Stimulated activated effector memory CD8-positive, alpha-beta T cell treated with anti-CD3 and anti-CD28 coated beads, Interleukin-12 subunit alpha, Interleukin-12 subunit beta, amount 100 ng/mL, for 72 hours (primary cell): Measurements from ENCODE around the gene DLG2.
"Not testable (repeated sequence)": the region's sequence is repeated elsewhere in the genome, so short reads cannot be mapped to it uniquely, and the experiment has no call there.

ENCODE experiments used
- ATAC-seq: fragments of 150-1000 bp; cut with Tn5 transposase; 2 replicates; pipeline ENCODE4 v1.10.0; 2021
- DNase-seq, 2 donors: peaks; one replicate each; pipeline ENCODE4 v3.0.0; 2021 to 2022; ENCODE audit warnings: low spot score in 2 of 2
- H3K27ac Mint-ChIP-seq: one replicate; pipeline ENCODE4 v1.8.0; 2022; ENCODE audit warnings: mild to moderate bottlenecking, mixed read lengths
- H3K36me3 Mint-ChIP-seq: one replicate; pipeline ENCODE4 v1.8.0; 2022; ENCODE audit warnings: mild to moderate bottlenecking, mixed read lengths
- H3K4me1 Mint-ChIP-seq: one replicate; pipeline ENCODE4 v1.8.0; 2022; ENCODE audit warnings: mixed read lengths
- H3K4me3 Mint-ChIP-seq: one replicate; pipeline ENCODE4 v1.8.0; 2022; ENCODE audit warnings: mild to moderate bottlenecking, mixed read lengths
- H3K9me3 Mint-ChIP-seq: one replicate; pipeline ENCODE4 v1.8.0; 2022; ENCODE audit warnings: mixed read lengths

The DLG2 gene

DNA sequence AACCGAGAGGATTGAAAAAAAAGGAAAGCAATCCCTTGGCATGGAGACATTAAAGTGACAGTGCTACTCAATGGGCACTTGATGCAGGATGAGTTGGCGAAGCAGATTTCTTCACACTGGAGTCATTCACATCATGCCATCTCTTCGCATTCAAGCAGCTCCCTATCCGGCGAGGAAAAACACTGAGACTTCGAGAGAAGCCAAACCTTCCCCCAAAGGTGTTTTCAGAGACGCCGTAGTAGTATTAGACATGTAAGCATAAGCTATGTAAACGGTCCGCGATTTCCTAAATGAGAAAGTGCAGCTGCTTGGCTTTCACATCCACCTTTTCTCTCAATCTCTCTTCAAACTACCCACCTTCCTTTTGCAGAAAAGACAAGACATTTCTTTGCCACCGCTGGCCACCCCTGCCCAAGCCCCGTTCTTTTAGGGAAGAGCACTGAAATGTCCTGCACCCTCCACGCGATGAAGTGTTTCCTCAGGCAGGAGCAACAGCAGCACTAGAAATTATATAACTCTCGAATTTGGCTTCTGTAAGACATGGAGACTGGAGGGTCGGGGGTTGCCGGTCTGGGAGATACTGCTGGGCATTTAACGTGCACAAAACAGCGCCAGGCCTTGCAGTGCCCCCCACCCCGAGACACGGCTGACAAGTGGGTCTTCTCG is at the start of gene DLG2:
TSS of gene DLG2 (minus strand) at position 13 of the 666 bp plus-strand sequence.
- H3K27ac Mint-ChIP-seq: peak within 1 kb of the TSS; percentile 94
- ATAC-seq (peak; percentile 0), DNase-seq (peak in 1 of 2 donors; percentile 58)
- no peaks in the 10 kb centered on the region for H3K9me3 Mint-ChIP-seq
- peaks cover 21% of the 10 kb centered on the region for H3K36me3 Mint-ChIP-seq
- H3K4me3 Mint-ChIP-seq: peak within 1 kb of the TSS; percentile 99
- peaks cover 35% of the 10 kb centered on the region for H3K4me1 Mint-ChIP-seq

DNA sequence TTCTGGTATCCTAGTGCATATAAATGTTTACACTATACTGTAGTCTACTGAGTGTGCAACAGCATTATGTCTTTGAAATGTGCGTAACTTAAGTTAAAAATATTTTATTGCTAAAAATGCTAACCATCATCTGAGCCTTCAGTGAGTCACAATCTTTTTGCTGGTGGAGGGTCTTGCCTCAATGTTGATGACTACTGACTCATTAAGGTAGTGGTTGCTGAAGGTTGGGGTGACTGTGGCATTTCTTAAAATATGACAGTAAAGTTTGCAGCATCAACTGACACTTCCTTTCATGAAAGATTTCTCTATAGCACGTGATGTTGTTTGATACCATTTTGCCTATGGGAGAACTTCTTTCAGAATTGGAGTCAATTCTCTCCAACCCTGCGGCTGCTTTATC is 46.2 kb upstream of the DLG2 start:
- H3K9me3 Mint-ChIP-seq: no peaks in the 10 kb centered on the region
- H3K36me3 Mint-ChIP-seq: no peaks in the 10 kb centered on the region
- H3K4me3 Mint-ChIP-seq: no peak overlapping the region
- no peak overlapping the region for H3K27ac Mint-ChIP-seq
- DNase-seq (no peak), ATAC-seq (peak; percentile 93)
- H3K4me1 Mint-ChIP-seq: peaks cover 5% of the 10 kb centered on the region

DNA sequence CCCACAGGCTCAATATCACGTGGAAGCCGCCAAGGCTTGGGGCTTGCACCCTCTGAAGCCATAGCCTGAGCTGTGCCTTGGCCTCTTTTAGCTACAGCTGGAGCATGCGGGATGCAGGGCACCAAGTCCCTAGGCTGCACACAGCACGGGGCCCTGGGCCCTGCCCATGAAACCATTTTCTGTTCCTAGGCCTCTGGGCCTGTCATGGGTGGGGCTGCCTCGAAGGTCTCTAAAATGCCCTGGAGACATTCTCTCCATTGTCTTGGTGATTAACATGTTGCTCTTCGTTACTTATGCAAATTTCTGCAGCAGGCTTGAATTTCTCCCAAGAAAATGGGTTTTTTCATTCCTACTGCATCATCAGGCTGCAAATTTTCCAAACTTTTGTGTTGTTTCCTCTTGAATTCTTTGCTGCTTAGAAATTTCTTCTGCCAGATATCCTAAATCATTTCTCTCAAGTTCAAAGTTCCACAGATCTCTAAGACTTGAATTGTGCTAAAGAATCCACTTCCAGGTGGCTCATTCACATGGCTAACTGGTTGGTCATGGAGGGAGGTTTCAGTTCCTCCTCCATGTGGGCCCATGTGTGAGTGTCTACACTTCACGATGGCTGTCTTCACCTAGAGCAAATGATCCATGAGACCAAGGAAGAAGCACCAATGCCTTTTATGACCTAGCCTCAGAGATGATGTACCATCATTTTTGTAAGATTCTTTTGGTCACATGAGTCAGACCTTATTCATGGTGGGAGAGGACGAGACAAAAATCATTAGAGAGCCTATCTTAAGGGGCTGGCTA is 45.2 kb upstream of the DLG2 start:
- DNase-seq (no peak), ATAC-seq (peak; percentile 45)
- Mint-ChIP-seq H3K36me3 (no peaks in the 10 kb centered on the region), H3K4me1 (peaks cover 5% of the 10 kb centered on the region), H3K4me3 (no peak overlapping the region), H3K27ac (no peak overlapping the region), H3K9me3 (no peaks in the 10 kb centered on the region)

DNA sequence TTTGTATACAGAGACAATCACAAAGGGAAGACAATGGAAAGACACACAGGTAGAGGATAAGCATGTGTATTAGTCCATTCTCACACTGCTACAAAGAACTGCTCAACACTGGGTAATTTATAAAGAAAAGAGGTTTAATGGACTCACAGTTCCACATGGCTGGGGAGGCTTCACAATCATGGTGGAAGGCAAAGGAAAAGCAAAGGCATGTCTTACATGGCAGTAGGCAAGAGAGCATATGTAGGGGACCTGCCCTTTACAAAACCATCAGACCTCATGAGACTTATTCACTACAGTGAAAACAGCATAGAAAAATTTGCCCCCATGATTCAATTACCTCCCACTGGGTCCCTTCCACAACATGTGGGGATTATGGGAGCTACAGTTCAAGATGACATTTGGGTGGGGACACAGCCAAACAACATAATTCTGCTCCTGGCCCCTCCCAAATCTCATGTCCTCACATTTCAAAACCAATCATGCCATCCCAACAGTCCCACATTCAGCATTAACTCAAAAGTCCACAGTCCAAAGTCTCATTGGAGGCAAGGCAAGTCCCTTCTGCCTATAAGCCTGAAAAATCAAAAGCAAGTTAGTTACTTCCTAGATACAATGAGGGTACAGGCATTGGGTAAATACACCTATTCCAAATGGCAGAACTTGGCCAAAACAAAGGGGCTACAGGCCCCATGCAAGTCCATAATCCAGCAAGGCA is 44.0 kb upstream of the DLG2 start:
- DNase-seq, H3K36me3 Mint-ChIP-seq, H3K4me1 Mint-ChIP-seq: not testable (repeated sequence)

DNA sequence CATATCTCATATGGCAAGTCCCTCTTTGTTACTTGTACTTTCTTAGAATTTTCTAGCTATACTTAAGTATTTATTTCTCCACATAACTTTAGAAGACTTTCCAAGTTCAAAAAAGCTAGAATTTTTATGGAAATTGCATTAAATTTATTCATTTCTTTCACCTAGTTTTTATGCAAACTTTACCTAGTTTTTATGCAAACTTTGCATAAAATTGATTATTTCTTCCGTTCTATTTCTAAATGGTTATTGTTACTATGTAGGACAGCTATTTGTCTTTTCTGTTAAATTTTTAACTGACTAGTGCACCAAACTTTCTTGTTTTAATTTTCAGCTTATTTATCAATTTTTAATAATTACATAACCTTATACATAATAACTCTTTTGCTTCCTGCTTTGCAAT is 41.0 kb upstream of the DLG2 start:
- no peaks in the 10 kb centered on the region for H3K9me3 Mint-ChIP-seq
- DNase-seq: no peak
- H3K27ac Mint-ChIP-seq: no peak overlapping the region
- H3K4me1 Mint-ChIP-seq: peaks cover 9% of the 10 kb centered on the region
- ATAC-seq: no peak
- H3K36me3 Mint-ChIP-seq: peaks cover 24% of the 10 kb centered on the region
- H3K4me3 Mint-ChIP-seq: no peak overlapping the region

More for the DNA sequence above, 44.0 kb upstream of the DLG2 start:
- H3K9me3 Mint-ChIP-seq, H3K27ac Mint-ChIP-seq, ATAC-seq, H3K4me3 Mint-ChIP-seq: not testable (repeated sequence)

DNA sequence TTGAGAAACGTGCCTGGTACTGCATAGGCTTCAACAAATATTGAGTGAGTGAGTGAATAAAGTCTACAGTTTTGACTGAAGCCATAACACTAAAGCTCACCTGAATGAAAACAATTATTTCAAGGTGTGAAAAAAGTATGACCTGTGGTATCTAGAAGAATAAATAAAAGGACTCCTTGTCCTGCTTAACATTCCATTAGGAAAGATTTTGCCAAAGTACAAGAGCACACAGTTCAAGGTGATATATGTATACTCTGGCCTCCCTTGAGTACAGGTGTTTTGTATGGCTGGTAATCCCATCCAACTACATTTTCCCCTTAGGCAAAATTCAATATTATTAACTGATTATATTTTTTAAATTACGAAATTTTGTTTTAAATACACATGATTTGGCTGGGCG is 39.5 kb upstream of the DLG2 start:
- H3K9me3 Mint-ChIP-seq: no peaks in the 10 kb centered on the region
- no peak for ATAC-seq
- no peak overlapping the region for H3K27ac Mint-ChIP-seq

DNA sequence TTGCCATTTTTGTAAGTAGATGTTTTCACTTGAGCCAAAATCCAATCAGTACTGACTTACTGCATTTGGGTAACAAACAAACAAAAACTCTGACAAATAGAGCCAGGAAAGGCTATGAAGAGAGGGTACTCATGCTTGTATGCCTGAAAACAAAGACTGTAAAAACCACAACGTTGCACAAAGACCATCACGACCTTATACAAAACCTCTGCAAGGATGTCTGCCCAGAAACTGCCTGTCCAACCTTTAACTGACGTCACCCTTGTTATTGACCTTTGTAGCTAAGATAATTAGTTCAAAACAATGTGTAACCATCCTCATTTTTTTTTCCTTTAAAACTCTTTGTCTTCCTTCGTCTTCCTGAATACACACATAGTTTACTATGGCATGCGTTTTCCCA is 38.6 kb upstream of the DLG2 start:
- ATAC-seq (no peak), DNase-seq (no peak)
- Mint-ChIP-seq H3K4me1 (peaks cover 22% of the 10 kb centered on the region), H3K4me3 (peak overlapping the region; percentile 100), H3K9me3 (no peaks in the 10 kb centered on the region), H3K36me3 (peaks cover 49% of the 10 kb centered on the region), H3K27ac (peak overlapping the region; percentile 99)

More for the DNA sequence above, 39.5 kb upstream of the DLG2 start:
- no peak overlapping the region for H3K4me3 Mint-ChIP-seq
- peaks cover 39% of the 10 kb centered on the region for H3K36me3 Mint-ChIP-seq
- H3K4me1 Mint-ChIP-seq: peaks cover 13% of the 10 kb centered on the region
- DNase-seq: no peak

DNA sequence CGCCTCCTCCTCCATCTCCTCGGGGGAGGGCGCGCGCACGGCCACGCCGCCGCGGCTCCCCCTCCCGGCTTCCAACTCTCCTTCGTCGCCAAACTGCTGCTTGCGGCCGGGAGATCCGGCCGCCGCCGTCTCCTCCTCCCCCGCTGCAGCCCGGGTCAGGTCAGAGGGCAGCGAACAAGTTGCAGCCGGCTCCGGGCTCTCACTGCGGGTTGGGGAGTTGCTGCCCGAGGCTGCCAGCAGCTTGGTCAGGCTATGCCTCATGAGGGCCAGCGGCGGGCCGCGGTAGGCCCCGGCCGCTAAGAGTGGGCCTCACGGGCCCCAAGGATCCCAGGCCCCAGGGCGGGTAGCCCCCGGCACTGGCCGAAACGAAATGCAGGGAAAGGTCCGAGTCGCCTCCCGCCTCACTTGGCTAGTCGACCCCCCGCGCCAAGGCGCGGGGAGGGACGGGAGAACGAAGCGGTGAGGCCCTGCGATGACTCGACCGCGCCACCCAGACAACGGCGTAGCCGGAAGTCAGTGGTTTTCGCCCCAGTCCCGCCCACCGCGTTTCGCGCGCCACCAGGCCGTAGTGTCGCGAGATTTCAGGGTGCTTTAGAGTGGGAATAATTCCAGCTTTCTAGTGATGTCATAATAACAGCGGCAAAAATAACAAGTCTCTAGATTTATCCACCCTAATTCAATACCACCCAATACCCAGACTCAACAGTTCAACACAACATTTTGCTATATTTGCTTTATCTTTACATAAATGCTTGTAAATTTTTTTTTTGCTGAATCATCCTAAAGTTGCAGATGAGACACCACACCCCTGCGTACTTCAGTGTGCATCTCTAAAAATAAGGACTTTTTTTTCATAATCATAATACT is 37.7 kb upstream of the DLG2 start, which contains the start of gene CREBZF:
TSS of gene CREBZF (minus strand) at position 515 of the 867 bp plus-strand sequence. CDS start at position 261, 254 bp downstream.
- H3K27ac Mint-ChIP-seq: peak within 1 kb of the TSS; percentile 99
- no peaks in the 10 kb centered on the region for H3K9me3 Mint-ChIP-seq
- peak; percentile 92 for ATAC-seq
- H3K4me3 Mint-ChIP-seq: peak within 1 kb of the TSS; percentile 100
- H3K36me3 Mint-ChIP-seq: peaks cover 57% of the 10 kb centered on the region
- DNase-seq: peak; percentile 96 to 98
- peaks cover 28% of the 10 kb centered on the region for H3K4me1 Mint-ChIP-seq

DNA sequence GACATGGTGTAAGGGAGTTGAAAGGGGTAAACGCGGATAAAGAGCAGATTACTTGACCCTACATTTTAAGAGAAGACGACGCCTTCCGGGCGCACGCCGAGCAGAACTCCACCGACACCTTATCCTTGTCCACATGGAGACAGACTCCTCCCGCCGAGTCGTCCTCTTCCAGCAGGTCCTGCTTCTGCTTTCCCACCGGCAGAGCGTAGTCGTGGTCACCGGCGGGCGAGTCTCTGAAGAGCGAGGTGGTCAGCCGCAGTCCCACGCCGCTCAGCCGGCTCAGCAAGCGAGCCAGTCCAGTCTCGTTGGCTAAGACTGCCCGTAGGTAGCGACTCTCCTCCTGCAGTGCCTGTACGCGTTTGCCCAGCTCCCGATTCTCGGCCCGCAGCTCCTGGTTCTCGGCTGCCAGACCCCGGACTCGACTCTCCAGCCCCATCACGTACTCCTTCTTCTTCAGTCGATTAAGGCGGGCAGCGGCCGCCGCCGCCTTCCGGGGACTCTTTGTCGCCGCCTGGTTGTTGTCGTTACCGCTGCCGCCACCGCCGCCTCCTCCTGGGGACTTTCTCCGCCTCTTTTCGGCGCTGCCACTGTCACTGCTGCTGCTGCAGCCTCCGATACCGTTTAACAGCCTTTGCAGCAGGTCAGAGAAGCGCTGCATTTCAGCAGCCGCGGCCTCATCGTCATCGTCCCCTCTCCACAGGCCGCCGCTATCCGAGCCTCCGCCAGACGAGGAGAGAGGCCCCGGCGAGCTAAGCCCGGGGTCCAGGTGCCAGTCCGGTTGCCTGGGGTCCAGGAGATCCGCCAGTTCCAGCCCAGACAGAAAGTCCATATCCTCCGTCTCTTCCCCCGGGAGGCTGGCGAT is 36.8 kb upstream of the DLG2 start:
- Mint-ChIP-seq H3K36me3 (peaks cover 66% of the 10 kb centered on the region), H3K4me1 (peaks cover 34% of the 10 kb centered on the region), H3K27ac (peak overlapping the region; percentile 99), H3K4me3 (peak overlapping the region; percentile 100), H3K9me3 (no peaks in the 10 kb centered on the region)
- peak; percentile 76 to 91 for DNase-seq
- ATAC-seq: peak; percentile 84

DNA sequence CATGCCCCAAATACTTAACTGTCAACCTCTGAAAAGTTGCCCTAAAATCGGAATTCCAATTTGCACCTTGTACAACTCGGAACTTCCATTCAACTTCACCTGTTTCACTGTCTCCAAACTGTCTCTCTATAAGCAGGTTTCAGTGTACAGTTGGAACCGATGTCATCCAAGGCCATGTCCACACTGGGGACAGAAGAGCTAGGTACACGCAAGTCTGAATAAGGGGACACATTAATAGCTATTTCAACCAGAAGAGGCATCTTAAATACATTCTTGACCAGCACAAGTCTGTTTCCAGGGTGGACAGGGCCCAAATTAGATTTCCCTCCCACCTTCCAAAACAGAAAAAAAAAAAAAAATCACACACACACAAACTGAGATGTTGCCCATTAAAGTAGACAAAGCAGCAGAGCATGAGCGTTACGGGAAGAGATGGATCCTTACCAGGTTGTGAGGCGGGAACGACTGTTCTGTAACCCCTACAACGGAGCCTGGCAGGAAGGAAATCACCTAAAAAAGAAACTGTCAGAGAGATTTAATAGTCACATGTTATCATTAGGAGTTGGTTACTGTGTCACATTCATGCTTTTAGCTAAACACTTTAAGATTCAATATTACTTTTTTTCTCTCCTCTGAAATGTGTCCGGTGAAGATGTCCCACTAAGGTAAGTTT is 36.1 kb upstream of the DLG2 start:
- H3K9me3 Mint-ChIP-seq: no peaks in the 10 kb centered on the region
- DNase-seq: no peak
- H3K4me1 Mint-ChIP-seq: peaks cover 34% of the 10 kb centered on the region
- no peak for ATAC-seq
- H3K4me3 Mint-ChIP-seq: peak overlapping the region; percentile 100
- H3K27ac Mint-ChIP-seq: peak overlapping the region; percentile 99
- H3K36me3 Mint-ChIP-seq: peaks cover 74% of the 10 kb centered on the region

DNA sequence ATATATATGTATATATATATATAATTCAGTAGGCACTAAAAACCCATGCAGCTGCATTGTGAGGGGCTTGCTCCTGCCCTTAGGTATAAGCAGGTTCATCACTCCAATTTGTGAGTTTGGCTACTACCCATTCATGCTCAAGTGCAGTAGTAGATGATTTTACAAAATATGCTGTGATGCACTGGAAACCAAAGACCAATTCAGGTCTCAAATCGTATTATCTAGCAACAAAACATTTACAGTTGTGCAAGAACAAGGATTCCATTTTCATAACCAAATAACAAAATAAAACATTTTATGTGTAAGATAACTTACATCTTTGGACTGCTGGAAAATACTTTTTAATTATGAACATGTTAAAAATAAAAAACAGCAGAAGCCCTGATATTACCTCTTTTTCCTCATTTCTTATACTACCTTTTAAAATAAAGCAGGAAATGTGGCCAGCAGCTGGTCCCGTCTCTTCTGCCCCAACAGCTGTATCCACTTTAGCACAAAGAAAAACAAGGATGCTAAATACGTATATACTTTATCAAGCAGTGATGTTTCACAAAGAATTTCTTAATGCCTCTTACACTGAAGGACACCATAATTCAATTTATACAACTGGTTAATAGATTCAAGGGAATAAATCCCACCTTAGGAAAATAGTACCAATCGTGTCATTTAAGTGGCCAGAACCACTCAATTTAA is 35.0 kb upstream of the DLG2 start:
- Mint-ChIP-seq H3K9me3 (no peaks in the 10 kb centered on the region), H3K27ac (no peak overlapping the region), H3K4me1 (peaks cover 34% of the 10 kb centered on the region), H3K4me3 (peak overlapping the region; percentile 100), H3K36me3 (peaks cover 85% of the 10 kb centered on the region)
- no peak for ATAC-seq
- no peak for DNase-seq

DNA sequence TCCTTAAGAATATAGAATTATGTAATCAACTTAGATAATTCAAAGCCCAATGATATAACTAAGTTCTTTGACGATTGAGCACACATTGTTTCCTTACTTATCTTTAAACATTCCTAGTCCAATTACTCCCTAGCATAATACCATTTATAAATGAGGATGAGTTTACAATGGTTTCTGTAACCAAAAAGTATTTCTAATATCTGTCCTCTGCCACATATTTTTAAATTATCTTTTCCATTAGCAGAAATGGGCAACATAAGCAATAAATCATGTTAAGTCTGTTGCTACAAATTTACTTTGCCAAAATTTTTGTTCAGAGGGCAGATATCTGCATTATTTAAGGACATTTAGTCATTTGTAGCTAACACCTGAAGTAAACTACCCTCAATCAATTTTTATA is 31.0 kb upstream of the DLG2 start:
- Mint-ChIP-seq H3K4me3 (no peak overlapping the region), H3K36me3 (peaks cover 100% of the 10 kb centered on the region), H3K27ac (no peak overlapping the region), H3K9me3 (no peaks in the 10 kb centered on the region), H3K4me1 (peaks cover 33% of the 10 kb centered on the region)
- DNase-seq (no peak), ATAC-seq (no peak)

DNA sequence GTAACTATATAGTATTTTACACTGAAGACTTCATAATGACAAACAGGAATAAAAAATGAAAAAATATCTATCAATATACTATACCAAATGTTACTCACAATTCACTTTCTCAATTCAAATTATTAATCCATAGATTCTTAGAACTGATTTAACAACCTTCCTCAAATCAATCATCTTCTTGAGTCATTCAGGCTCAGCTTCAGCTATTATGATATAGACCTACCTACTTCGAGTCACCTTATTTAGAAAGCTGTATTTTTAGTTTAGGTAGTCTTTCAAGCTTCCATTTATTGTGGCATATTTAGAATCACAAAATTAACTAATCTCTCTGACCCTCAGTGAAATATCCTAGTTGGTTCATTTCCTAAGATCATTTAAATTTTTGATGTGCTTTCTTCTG is 29.6 kb upstream of the DLG2 start:
- Mint-ChIP-seq H3K27ac (peak overlapping the region; percentile 54), H3K36me3 (peaks cover 98% of the 10 kb centered on the region), H3K4me1 (peaks cover 33% of the 10 kb centered on the region), H3K4me3 (no peak overlapping the region), H3K9me3 (no peaks in the 10 kb centered on the region)
- DNase-seq: no peak
- ATAC-seq: peak; percentile 77
